ENCODE measurements around the gene ELOVL3.

DNA sequence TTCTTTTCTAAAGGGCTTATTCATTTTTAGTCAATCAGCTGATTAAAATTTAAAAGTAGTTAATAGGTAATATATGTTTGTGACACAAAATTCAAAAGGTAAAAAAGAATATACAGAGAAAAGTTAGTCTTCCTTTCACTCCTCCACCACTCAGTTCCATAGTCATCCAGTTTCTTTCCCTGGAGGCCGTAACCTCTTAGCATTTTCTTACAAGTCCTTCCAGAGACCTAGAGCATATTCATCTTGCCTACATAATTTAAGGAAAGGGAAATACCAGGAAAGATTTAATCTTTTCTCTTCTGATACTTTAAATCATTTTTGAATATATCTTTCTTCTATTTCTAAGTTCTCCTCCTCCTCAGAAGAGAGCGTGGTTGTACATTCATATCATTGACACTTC, 29.3 kb downstream of the ELOVL3 start:
- TF ChIP-seq RAD21 (CRISPR knock-in tag; IDR thresholded peaks at IDR 0.05) (no peak), RARA (CRISPR knock-in tag; IDR thresholded peaks at IDR 0.05) (no peak), ZBTB43 (CRISPR knock-in tag; conservative IDR thresholded peaks at IDR 0.05) (no peak), ZNF549 (CRISPR knock-in tag; IDR thresholded peaks at IDR 0.05) (no peak), MYNN (CRISPR knock-in tag; IDR thresholded peaks at IDR 0.05; ENCODE audit: low read depth) (no peak), DPF2 (CRISPR knock-in tag; IDR thresholded peaks at IDR 0.05; ENCODE audit: borderline replicate concordance, low read depth) (no peak), FOXC1 (CRISPR knock-in tag; IDR thresholded peaks at IDR 0.05; ENCODE audit: borderline replicate concordance) (no peak), ZFP90 (CRISPR knock-in tag; IDR thresholded peaks at IDR 0.05; ENCODE audit: borderline replicate concordance) (no peak), KDM6A (CRISPR knock-in tag; IDR thresholded peaks at IDR 0.05; ENCODE audit: low read depth) (no peak), ZFAT (CRISPR knock-in tag; conservative IDR thresholded peaks at IDR 0.05) (no peak), ZNF674 (CRISPR knock-in tag; IDR thresholded peaks at IDR 0.05; ENCODE audit: low read depth) (no peak)

All from HepG2 (cell line).